SK-N-SH treated with all-trans-retinoic acid at 6 μM for 48 hours (cell line): ENCODE results near the gene CAMK4.

Experiments used
- BACH2 ChIP-seq: fragments of 250-450 bp; sonication (Bioruptor Pico); IDR thresholded peaks from 2 replicates; pipeline ENCODE4 v1.9.0; 2021; ENCODE audit warnings: mild to moderate bottlenecking, borderline replicate concordance
- PATZ1 ChIP-seq: fragments of 250-450 bp; sonication (Bioruptor Pico); IDR thresholded peaks from 2 replicates; pipeline ENCODE4 v1.8.0; 2020; ENCODE audit warnings: mild to moderate bottlenecking, moderate library complexity, borderline replicate concordance
- TOX ChIP-seq: fragments of 250-450 bp; sonication (Bioruptor Pico); IDR thresholded peaks from 2 replicates; pipeline ENCODE4 v1.8.0; 2021; ENCODE audit warnings: mild to moderate bottlenecking, moderate library complexity, borderline replicate concordance

- TF ChIP-seq PATZ1 (CRISPR knock-in tag) = no peak
- no peak for TF ChIP-seq BACH2 (CRISPR knock-in tag)
- TF ChIP-seq TOX = no peak
Observed at GRCh38 chr5:111374380-111374779, 150.2 kb downstream of the CAMK4 start.
